A549 (cell line): Measurements from ENCODE around the gene ZNF600. TPM values are rescaled to one million over a fixed set of nuclear protein-coding genes. Genes with fewer than 3 reads are reported as not detected.
"Not testable (repeated sequence)": the region's sequence is repeated elsewhere in the genome, so short reads cannot be mapped to it uniquely, and the experiment has no call there.

Experiments
- ATAC-seq, 2 experiments: fragments of 200-7000 bp in 1 of 2; fragments of >200 bp in 1 of 2; cut with Nextera tagmentation in 1 of 2; cut with Tn5 transposase in 1 of 2; 3 replicates each; pipeline versions ENCODE4 v1.8.0 to v1.9.1; 2018 to 2020; ENCODE audit warnings: mild to moderate bottlenecking in 1 of 2, moderate library complexity in 1 of 2
- CTCF ChIA-PET: fragments of 300-600 bp; sonication (Branson Sonifier 250); formaldehyde crosslinking; extraction: SDS; loops from one replicate; lab custom pipeline; 2021; ENCODE audit warnings: antibody characterized with exemption, inconsistent platforms; lab: Yijun Ruan, JAX
- POLR2A ChIA-PET: fragments of 350-600 bp; formaldehyde crosslinking; extraction: SDS; loops from one replicate; lab custom pipeline; 2021; ENCODE audit warnings: antibody characterized with exemption, inconsistent platforms; lab: Yijun Ruan, JAX
- DNase-seq, 2 experiments: peaks; one replicate each; pipeline versions ENCODE4 v3.0.0 to v3.0.0-alpha.2; 2011 to 2016; ENCODE audit warnings: low read depth in 1 of 2, low spot score in 1 of 2
- FAIRE-seq: peaks from 2 replicates; lab custom pipeline; 2011; peaks lifted over from hg19 to GRCh38; lab: Jason Lieb, UNC
- H3K27ac ChIP-seq, 2 experiments: fragments of >200 bp; sonication (Bioruptor Twin); formaldehyde crosslinking; 3 replicates each; pipeline ENCODE4 v1.5.1; 2016 to 2017
- H3K4me1 ChIP-seq: fragments of >200 bp; sonication (Bioruptor Twin); formaldehyde crosslinking; 3 replicates; pipeline ENCODE4 v1.6.1; 2016
- H3K4me2 ChIP-seq: fragments of >200 bp; sonication (Bioruptor Twin); formaldehyde crosslinking; 3 replicates; pipeline ENCODE4 v1.6.1; 2016
- H3K4me3 ChIP-seq: fragments of >200 bp; sonication (Bioruptor Twin); formaldehyde crosslinking; 3 replicates; pipeline ENCODE4 v1.5.1; 2016
- H3K9me3 ChIP-seq: fragments of >200 bp; sonication (Bioruptor Twin); formaldehyde crosslinking; 3 replicates; pipeline ENCODE4 v1.6.1; 2016
- BHLHE40 ChIP-seq: IDR thresholded peaks from 2 replicates; pipeline ENCODE4 v1.6.1; 2012; ENCODE audit warnings: low read depth, low read length, inconsistent platforms
- CBX8 ChIP-seq: fragments of 200-600 bp; sonication (generic); IDR thresholded peaks from 2 replicates; pipeline ENCODE4 v1.6.1; 2016
- CHD4 ChIP-seq: fragments of 200-600 bp; sonication (generic); IDR thresholded peaks from 2 replicates; pipeline ENCODE4 v1.6.1; 2016; ENCODE audit warnings: antibody characterized with exemption, mild to moderate bottlenecking, borderline replicate concordance
- EHMT2 ChIP-seq: fragments of 200-600 bp; sonication (generic); IDR thresholded peaks from 2 replicates; pipeline ENCODE4 v1.6.1; 2016; ENCODE audit warnings: antibody characterized with exemption, low read depth, mild to moderate bottlenecking, moderate library complexity
- FOSL2 ChIP-seq, 2 experiments: fragments of 450-650 bp in 1 of 2; fragments of >200 bp in 1 of 2; sonication (Bioruptor Twin) in 1 of 2; formaldehyde crosslinking; IDR thresholded peaks; 2 replicates each; pipeline versions ENCODE4 v1.5.0 to v1.6.1; 2016 to 2020; ENCODE audit warnings: mild to moderate bottlenecking in 1 of 2, moderate library complexity in 1 of 2
- GATA3 ChIP-seq: IDR thresholded peaks from 2 replicates; pipeline ENCODE4 v1.6.1; 2012; ENCODE audit warnings: borderline replicate concordance
- HDAC2 ChIP-seq: fragments of 200-600 bp; sonication (generic); IDR thresholded peaks from 2 replicates; pipeline ENCODE4 v1.6.1; 2016
- HEYL ChIP-seq: fragments of 250-450 bp; sonication (Bioruptor Pico); IDR thresholded peaks from 2 replicates; pipeline ENCODE4 v1.8.0; 2021; ENCODE audit warnings: mild to moderate bottlenecking, moderate library complexity
- HOXB5 ChIP-seq: fragments of 250-450 bp; sonication (Bioruptor Pico); IDR thresholded peaks from 2 replicates; pipeline ENCODE4 v1.5.0; 2020; ENCODE audit warnings: mild to moderate bottlenecking, moderate library complexity
- JUN ChIP-seq, 2 experiments: fragments of >200 bp; sonication (Bioruptor Twin); formaldehyde crosslinking; IDR thresholded peaks; 2 replicates in 1 of 2; 3 replicates in 1 of 2; pipeline ENCODE4 v1.6.1; 2016 to 2017
- JUNB ChIP-seq: fragments of >200 bp; sonication (Bioruptor Twin); formaldehyde crosslinking; IDR thresholded peaks from 2 replicates; pipeline ENCODE4 v1.6.1; 2016
- KDM1A ChIP-seq: fragments of 200-600 bp; sonication (generic); IDR thresholded peaks from 2 replicates; pipeline ENCODE4 v1.6.1; 2016; ENCODE audit warnings: low read depth, mild to moderate bottlenecking
- KDM5A ChIP-seq: fragments of 200-600 bp; sonication (generic); IDR thresholded peaks from 2 replicates; pipeline ENCODE4 v1.6.1; 2016; ENCODE audit warnings: antibody characterized with exemption, mild to moderate bottlenecking
- MAFK ChIP-seq: fragments of 450-650 bp; IDR thresholded peaks from 2 replicates; pipeline ENCODE4 v1.6.1; 2014; ENCODE audit not compliant: partially characterized antibody
- MAZ ChIP-seq: fragments of 150-350 bp; IDR thresholded peaks from 2 replicates; pipeline ENCODE4 v1.6.1; 2014; ENCODE audit warnings: antibody characterized with exemption, low read depth, low read length, borderline replicate concordance
- PHF8 ChIP-seq: fragments of 200-600 bp; sonication (generic); IDR thresholded peaks from 2 replicates; pipeline ENCODE4 v1.6.1; 2016; ENCODE audit warnings: low read depth, mild to moderate bottlenecking, antibody characterized with exemption, moderate library complexity, borderline replicate concordance
- POLR2A ChIP-seq: IDR thresholded peaks from 2 replicates; pipeline ENCODE4 v1.6.1; 2012; ENCODE audit warnings: mild to moderate bottlenecking, low read length
- POLR2AphosphoS2 ChIP-seq: conservative IDR thresholded peaks from 2 replicates; pipeline ENCODE4 v1.6.1; 2012; ENCODE audit warnings: low read length, improper control_type of control experiment, inconsistent platforms
- RAD21 ChIP-seq, 2 experiments: fragments of >200 bp in 1 of 2; sonication (Bioruptor Twin) in 1 of 2; formaldehyde crosslinking in 1 of 2; IDR thresholded peaks in 1 of 2; conservative IDR thresholded peaks in 1 of 2; 2 replicates in 1 of 2; 3 replicates in 1 of 2; pipeline ENCODE4 v1.6.1; 2012 to 2018; ENCODE audit warnings: inconsistent platforms in 1 of 2
- RARB ChIP-seq: fragments of 250-450 bp; sonication (Bioruptor Pico); IDR thresholded peaks from 2 replicates; pipeline ENCODE4 v1.8.0; 2021; ENCODE audit warnings: mild to moderate bottlenecking, moderate library complexity
- RCOR1 ChIP-seq: fragments of 150-350 bp; IDR thresholded peaks from 2 replicates; pipeline ENCODE4 v1.6.1; 2014; ENCODE audit warnings: antibody characterized with exemption, low read length, low read depth
- SREBF2 ChIP-seq: fragments of 450-650 bp; IDR thresholded peaks from 2 replicates; pipeline ENCODE4 v1.6.1; 2014; ENCODE audit warnings: mild to moderate bottlenecking, moderate library complexity
- TFCP2L1 ChIP-seq: fragments of 250-450 bp; sonication (Bioruptor Pico); IDR thresholded peaks from 2 replicates; pipeline ENCODE4 v1.5.0; 2021; ENCODE audit warnings: mild to moderate bottlenecking
- ZFP36 ChIP-seq: fragments of 450-650 bp; IDR thresholded peaks from 2 replicates; pipeline ENCODE4 v1.6.1; 2014; ENCODE audit warnings: borderline replicate concordance; ENCODE audit not compliant: partially characterized antibody
- ZNF302 ChIP-seq: fragments of 250-450 bp; sonication (Bioruptor Pico); IDR thresholded peaks from 2 replicates; pipeline ENCODE4 v1.9.0; 2021; ENCODE audit warnings: inconsistent platforms, mild to moderate bottlenecking, moderate library complexity
- WGBS: methylation state at CpG from one replicate; pipeline ENCODE4 v1.1.6; 2017; ENCODE audit errors: missing lambda C conversion rate; 5-methylcytosine and 5-hydroxymethylcytosine counted together
- polyA plus RNA-seq, 4 experiments: library from polyadenylated mRNA; depleted of rRNA in 3 of 4; stranded (reverse); fragments of >200 nt; fragmentation: RNase III in 1 of 4; extraction: RNeasy Plus Mini Kit Qiagen cat#74134 plus additional on column Dnase treatment in 1 of 4; gene quantifications; 2 replicates in 3 of 4; 3 replicates in 1 of 4; pipeline ENCODE4 v1.2.3, GENCODE V29; 2011 to 2017
- TF ChIP-seq, protein P1 (sequence below): fragments of 250-450 bp; sonication (Bioruptor Pico); IDR thresholded peaks from 2 replicates; pipeline ENCODE4 v1.5.0; 2020; ENCODE audit warnings: low read depth, mild to moderate bottlenecking, moderate library complexity
- TF ChIP-seq, protein P2 (sequence below): IDR thresholded peaks from 2 replicates; pipeline ENCODE4 v1.6.1; 2012; ENCODE audit warnings: low read depth, borderline replicate concordance
- TF ChIP-seq, protein P3 (sequence below): fragments of 200-600 bp; sonication (generic); IDR thresholded peaks from 2 replicates; pipeline ENCODE4 v1.6.1; 2016; ENCODE audit warnings: antibody characterized with exemption, mild to moderate bottlenecking, moderate library complexity
- TF ChIP-seq, protein P4 (sequence below): IDR thresholded peaks from 2 replicates; pipeline ENCODE4 v1.6.1; 2012

Gene ZNF600
- polyA plus RNA-seq, 2 of the 4 experiments (the other 2 are of a cell fraction) = 0.08 to 0.48 TPM

DNA sequence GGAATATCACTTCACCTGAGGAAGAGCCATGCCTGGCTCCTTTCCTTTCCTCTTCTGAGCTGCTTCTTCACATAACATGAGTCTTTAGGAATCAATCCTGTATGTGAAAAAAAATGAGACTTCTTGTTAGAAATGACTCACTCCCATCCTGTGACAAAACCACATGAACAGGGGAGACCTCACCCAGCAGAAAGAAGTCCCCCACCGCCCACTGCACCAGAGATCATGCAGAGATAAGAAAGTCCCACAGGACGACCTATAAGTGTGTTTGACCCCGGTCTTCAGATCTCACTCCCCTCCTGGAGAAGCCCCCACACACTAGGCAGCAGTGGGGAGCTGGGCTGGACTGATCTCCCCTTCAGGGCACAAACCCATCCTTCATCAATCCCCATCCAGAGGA lies 7.8 kb downstream of the ZNF600 start:
- FAIRE-seq (no peak), DNase-seq (no peak)
- POLR2A ChIA-PET = no interaction called here

DNA sequence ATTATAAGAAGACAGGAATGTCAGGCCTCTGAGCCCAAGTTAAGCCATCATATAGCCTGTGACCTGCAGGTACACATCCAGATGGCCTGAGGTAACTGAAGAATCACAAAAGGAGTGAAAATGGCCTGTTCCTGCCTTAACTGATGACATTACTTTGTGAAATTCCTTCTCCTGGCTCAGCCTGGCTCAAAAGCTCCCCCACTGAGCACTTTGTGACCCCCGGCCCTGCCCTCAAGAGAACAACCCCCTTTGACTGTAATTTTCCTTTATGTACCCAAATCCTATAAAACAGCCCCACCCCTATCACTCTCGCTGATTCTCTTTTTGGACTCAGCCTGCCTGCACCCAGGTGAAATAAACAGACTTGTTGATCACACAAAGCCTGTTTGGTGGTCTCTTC lies 30.1 kb downstream of the ZNF600 start:
- 6% methylated on average over 2 of the region's 2 CpGs for WGBS
- ATAC-seq, H3K4me2 ChIP-seq, FAIRE-seq, H3K4me3 ChIP-seq, H3K4me1 ChIP-seq, H3K27ac ChIP-seq, DNase-seq, CTCF ChIA-PET, POLR2A ChIA-PET: not testable (repeated sequence)
- H3K9me3 ChIP-seq = peaks cover 24% of the 10 kb centered on the region

More for the DNA sequence above, 7.8 kb downstream of the ZNF600 start:
- CTCF ChIA-PET = no interaction called here
- TF ChIP-seq PHF8 = no peak
- TF ChIP-seq HDAC2 = no peak
- TF ChIP-seq, protein P1, sequence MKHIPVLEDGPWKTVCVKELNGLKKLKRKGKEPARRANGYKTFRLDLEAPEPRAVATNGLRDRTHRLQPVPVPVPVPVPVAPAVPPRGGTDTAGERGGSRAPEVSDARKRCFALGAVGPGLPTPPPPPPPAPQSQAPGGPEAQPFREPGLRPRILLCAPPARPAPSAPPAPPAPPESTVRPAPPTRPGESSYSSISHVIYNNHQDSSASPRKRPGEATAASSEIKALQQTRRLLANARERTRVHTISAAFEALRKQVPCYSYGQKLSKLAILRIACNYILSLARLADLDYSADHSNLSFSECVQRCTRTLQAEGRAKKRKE = no peak
- TF ChIP-seq BHLHE40 = no peak
- TF ChIP-seq FOSL2 (IDR thresholded peaks at IDR 0.05) = no peak
- no peak for TF ChIP-seq FOSL2 (CRISPR knock-in tag; IDR thresholded peaks at IDR 0.05)
- no peak for TF ChIP-seq KDM5A
- no peak for TF ChIP-seq RARB
- TF ChIP-seq CHD4 = no peak
- no peak for TF ChIP-seq RCOR1
- no peak for TF ChIP-seq POLR2A
- no peak for TF ChIP-seq CBX8
- TF ChIP-seq EHMT2 = no peak
- no peak for TF ChIP-seq MAFK
- TF ChIP-seq, protein P2, sequence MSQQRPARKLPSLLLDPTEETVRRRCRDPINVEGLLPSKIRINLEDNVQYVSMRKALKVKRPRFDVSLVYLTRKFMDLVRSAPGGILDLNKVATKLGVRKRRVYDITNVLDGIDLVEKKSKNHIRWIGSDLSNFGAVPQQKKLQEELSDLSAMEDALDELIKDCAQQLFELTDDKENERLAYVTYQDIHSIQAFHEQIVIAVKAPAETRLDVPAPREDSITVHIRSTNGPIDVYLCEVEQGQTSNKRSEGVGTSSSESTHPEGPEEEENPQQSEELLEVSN = no peak
- no peak for TF ChIP-seq SREBF2
- TF ChIP-seq ZNF302 (CRISPR knock-in tag) = no peak
- no peak for TF ChIP-seq HEYL (CRISPR knock-in tag)
- no peak for TF ChIP-seq POLR2AphosphoS2
- no peak overlapping the region for H3K27ac ChIP-seq
- H3K4me2 ChIP-seq = no peak overlapping the region
- peaks cover 49% of the 10 kb centered on the region; the same call in 2 of the 3 replicates for H3K9me3 ChIP-seq
- 2% methylated on average over 3 of the region's 3 CpGs for WGBS
- ATAC-seq = no peak
- H3K4me1 ChIP-seq = no peaks in the 10 kb centered on the region
- no peak overlapping the region for H3K4me3 ChIP-seq

DNA sequence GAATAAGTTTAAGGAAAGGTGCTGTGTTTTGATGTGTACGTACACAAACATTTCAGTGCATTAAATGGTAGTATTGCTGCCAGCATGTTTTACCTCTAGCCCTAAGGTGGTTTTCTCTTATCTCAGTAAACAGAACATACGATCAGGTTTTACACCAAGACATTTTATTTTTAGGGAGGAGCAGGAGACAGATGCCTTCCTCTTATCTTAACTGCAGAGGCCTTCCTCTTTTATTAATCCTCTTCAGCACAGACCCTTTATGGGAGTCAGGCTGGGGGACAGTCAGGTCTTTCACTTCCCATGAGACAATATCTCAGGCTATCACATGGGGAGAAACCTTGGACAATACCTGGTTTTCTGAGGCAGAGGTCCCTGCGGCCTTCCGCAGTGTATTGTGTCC lies 36.8 kb downstream of the ZNF600 start:
- ATAC-seq (no peak), DNase-seq (no peak), FAIRE-seq (no peak)
- Histone ChIP-seq H3K4me2 (no peak overlapping the region), H3K4me1 (no peaks in the 10 kb centered on the region), H3K9me3 (peaks cover 12% of the 10 kb centered on the region; the same call in 2 of the 3 replicates), H3K27ac (no peak overlapping the region), H3K4me3 (no peak overlapping the region)
- POLR2A ChIA-PET = no interaction called here
- CTCF ChIA-PET = interaction anchor here (0.6 kb wide), 1 partner anchor 43 kb away, joined by 3 read pairs; no protein-coding TSS in a partner anchor
- WGBS = 36% methylated on average over 4 of the region's 4 CpGs
- TF ChIP-seq MAFK (no peak), POLR2AphosphoS2 (no peak), KDM5A (no peak), HOXB5 (CRISPR knock-in tag) (no peak), KDM1A (no peak), ZFP36 (no peak), EHMT2 (no peak), FOSL2 (IDR thresholded peaks at IDR 0.05) (no peak), FOSL2 (CRISPR knock-in tag; IDR thresholded peaks at IDR 0.05) (no peak), RCOR1 (no peak), JUN (IDR thresholded peaks at IDR 0.05) (no peak), TFCP2L1 (no peak), RAD21 (conservative IDR thresholded peaks at IDR 0.05 in 1 of 2, IDR thresholded peaks at IDR 0.05 in 1 of 2) (no peak), HEYL (CRISPR knock-in tag) (no peak), MAZ (no peak), GATA3 (no peak), JUNB (no peak)
- TF ChIP-seq, protein P2 = no peak
- TF ChIP-seq, protein P3, sequence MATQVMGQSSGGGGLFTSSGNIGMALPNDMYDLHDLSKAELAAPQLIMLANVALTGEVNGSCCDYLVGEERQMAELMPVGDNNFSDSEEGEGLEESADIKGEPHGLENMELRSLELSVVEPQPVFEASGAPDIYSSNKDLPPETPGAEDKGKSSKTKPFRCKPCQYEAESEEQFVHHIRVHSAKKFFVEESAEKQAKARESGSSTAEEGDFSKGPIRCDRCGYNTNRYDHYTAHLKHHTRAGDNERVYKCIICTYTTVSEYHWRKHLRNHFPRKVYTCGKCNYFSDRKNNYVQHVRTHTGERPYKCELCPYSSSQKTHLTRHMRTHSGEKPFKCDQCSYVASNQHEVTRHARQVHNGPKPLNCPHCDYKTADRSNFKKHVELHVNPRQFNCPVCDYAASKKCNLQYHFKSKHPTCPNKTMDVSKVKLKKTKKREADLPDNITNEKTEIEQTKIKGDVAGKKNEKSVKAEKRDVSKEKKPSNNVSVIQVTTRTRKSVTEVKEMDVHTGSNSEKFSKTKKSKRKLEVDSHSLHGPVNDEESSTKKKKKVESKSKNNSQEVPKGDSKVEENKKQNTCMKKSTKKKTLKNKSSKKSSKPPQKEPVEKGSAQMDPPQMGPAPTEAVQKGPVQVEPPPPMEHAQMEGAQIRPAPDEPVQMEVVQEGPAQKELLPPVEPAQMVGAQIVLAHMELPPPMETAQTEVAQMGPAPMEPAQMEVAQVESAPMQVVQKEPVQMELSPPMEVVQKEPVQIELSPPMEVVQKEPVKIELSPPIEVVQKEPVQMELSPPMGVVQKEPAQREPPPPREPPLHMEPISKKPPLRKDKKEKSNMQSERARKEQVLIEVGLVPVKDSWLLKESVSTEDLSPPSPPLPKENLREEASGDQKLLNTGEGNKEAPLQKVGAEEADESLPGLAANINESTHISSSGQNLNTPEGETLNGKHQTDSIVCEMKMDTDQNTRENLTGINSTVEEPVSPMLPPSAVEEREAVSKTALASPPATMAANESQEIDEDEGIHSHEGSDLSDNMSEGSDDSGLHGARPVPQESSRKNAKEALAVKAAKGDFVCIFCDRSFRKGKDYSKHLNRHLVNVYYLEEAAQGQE = no peak
- TF ChIP-seq, protein P4, sequence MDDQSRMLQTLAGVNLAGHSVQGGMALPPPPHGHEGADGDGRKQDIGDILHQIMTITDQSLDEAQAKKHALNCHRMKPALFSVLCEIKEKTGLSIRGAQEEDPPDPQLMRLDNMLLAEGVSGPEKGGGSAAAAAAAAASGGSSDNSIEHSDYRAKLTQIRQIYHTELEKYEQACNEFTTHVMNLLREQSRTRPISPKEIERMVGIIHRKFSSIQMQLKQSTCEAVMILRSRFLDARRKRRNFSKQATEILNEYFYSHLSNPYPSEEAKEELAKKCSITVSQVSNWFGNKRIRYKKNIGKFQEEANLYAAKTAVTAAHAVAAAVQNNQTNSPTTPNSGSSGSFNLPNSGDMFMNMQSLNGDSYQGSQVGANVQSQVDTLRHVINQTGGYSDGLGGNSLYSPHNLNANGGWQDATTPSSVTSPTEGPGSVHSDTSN = no peak
